Activated CD8-positive, alpha-beta memory T cell treated with anti-CD3 and anti-CD28 coated beads for 4 hours (primary cell): ENCODE results near the gene IGF1R.

Source experiments
- DNase-seq, 2 donors: peaks; one replicate each; pipeline ENCODE4 v3.0.0-alpha.2; 2020; ENCODE audit warnings: low read depth in 2 of 2

Gene IGF1R

DNA sequence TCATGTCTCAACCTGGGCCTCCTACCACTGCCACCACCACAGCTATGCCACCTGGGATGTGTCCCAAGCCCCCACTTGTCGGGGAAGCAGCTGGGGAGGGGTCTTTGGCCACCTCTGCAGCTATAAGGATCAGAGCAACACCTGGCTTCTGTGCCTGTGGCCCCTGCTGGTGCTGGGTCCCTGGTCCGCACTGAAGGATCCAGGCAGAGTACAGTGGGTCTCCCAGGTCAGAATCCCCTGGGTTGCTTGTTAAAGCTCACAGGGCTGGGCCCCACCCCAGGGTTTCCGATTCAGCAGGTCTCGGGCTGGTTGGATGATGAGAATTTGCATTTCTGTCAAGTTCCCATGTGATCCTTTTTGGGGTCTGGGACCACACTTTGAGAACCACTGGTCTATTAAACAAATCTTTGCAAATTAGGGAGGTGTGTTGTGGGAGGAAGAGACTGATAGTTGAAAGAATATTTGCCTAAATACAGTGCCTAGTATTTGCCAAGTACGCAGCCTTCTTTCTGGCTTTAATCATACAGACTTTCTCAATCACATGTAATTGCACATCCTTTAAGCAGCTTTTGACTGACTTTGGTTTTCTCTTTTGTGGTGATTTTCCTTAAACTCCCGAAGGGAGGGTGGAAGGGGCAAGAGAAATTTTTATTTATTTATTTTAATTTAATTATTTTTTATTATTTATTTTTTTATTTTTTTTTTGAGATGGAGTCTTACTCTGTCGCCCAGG is 127.3 kb downstream of the IGF1R start:
- DNase-seq = no peak

DNA sequence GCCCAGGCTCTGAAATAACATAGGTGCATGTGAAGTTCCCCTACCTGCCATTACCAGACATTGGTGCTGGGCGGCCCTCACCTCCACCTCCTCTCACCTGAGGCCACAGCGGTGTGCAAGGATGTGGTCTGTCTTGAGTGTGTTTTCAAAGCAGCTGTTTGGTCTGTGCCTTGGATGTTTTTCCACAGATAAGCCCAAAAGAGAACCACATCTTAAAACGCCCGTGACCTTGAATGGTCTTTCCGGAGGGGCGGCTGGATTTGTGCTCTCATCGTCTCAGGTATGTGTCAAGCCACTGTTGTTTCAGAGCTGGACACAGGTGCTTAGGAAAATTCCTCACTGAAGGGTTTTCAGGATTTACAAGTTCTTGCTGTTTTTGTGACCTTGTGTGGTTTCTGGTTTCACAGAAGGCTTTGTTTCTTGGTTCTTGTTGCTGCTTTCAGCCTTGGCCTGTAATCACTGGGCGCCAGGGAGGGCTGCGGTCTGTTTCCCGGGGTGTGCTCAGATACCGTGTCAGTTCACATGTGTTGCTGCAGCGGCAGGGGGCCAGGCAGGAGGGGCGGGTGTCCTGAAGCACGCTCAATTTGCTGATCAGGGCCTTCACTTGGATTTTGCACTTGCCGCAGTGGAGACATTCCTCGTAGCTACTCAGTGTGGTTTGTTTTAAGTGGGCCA is 128.4 kb downstream of the IGF1R start:
- no peak for DNase-seq

DNA sequence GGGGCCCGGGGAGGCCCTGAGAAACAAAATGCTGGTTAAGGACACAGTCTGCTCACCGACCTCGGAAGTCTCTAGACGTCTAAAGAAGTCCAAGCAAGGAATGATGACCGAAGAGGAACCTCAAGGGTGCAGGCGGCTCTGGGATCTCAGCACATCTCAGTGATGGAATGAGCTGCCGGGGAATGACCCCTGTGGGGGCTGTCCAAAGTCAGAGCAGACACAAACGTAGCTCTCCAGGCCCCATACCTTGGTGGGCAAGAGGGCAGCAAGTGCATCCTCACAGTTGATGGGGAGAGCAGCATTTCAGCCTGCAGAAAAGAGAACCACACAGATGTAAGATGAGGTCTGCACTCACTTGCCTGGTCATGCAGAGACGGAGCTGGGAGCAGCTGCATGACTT is 129.1 kb downstream of the IGF1R start:
- DNase-seq = no peak

DNA sequence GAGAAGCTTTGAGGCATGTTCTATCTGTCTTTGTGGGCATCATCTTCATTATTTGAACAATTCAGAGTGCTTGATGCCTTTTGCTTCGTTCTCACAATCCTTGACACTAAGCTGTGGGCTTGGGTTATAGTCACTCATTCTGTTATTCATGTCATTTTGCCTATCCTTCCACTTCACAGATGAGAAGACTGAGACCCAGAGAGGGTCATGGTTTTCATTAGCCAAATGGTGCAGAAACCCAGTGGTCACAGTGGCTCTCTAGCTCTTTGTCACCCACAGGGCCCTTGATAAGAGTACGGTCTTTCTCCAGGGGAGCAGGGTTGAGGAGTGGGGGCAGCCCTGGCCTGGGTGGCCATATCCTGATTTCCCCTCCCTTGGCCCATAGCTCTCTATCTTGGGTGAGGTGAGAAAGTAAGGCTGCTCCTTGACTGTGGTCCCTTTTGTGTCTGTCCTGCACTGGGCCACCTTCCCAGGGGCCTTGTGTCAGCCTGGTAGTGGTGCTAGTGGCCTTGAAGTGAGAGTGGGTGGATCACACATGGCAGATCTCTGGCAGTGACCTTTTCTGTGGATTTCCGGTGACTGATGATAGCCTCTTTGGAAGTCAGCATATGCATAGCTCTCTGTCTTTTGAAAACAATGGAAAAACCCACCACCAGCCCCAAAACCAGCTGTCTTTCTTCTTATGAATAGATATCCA is 130.1 kb downstream of the IGF1R start:
- DNase-seq = no peak

DNA sequence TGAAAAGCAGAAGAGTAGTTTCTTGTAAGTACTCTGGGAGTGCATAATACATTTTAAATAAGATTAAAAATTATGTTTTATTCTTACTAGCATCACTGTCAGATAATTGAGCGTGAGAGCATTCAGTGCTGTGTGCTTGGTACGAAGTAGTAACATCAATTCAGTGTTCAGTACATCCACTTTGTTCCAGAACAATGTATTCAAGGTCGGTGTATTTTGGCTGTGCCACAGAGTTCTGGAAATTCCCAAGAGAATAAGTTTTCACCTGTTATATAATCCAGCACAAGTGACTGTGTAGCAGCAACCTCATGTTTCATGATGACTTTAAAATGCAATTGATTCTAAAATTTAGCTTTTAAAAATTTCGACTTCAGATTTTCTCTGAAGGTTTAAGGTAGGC is 130.6 kb downstream of the IGF1R start:
- no peak for DNase-seq

DNA sequence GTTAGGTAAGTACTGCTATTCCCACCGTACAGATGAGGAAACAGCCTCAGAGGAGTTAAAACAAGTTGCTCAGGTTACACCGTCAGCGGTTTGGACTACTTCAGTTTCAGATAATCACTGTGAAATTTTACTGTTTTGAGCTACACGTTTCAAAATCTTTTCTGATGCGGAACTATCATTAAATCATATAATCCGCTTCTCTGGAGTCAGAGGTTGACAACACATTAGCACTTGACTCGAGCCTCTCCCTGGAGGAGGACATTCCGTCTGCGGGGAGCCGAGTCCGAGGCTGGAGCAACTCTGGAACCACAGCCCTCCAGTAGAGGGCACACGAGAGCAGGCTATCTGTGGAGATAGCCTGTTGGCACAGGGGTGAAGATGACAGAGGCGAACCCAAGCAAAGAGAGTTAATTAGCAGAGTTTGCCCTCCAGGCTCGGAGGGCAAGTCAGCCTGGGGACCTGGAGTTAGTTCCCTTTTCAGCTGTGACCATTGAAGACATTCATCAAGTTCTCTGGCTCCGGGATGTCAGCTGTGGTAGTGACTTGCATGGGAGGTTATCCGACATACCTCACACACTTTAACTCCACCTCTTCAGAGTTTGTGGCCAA is 131.2 kb downstream of the IGF1R start:
- peak; percentile 25 to 52 for DNase-seq

DNA sequence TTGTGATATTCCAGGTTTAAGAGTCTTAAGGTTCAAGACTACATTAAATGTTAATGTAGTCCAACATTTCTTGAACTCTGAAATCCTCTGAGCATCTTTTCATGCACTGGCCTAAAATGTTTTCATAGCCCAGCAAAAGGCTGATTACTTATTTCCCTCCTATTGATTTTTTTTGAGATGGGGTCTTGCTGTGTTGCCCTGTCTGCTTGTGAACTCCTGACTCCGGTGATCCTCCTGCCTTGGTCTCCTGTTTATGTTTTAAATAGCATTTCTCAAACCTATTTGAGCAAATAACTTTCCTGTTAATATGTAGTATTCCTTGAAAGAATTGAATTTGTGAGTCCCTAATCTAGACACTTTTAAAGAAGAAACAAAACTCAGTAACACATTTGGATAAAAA is 133.5 kb downstream of the IGF1R start:
- no peak for DNase-seq

DNA sequence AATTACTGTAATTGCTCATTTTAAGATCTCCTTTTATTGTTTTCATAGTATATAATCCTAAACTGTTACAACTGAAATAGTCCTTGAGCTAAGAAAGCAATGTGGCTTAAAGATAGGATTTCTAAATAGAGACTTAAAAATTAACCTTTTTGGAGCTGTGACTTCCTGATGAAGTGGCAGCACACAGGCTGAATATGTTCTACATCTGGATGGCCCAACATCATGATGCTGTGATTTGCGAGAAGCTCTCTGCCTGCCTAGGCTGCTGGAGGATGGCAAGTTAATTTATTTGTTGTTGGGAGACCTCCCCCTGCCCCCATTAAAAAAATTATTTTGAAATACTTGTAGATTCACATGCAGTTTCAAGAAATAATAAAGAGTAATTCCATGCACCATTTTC is 134.5 kb downstream of the IGF1R start:
- DNase-seq = no peak

DNA sequence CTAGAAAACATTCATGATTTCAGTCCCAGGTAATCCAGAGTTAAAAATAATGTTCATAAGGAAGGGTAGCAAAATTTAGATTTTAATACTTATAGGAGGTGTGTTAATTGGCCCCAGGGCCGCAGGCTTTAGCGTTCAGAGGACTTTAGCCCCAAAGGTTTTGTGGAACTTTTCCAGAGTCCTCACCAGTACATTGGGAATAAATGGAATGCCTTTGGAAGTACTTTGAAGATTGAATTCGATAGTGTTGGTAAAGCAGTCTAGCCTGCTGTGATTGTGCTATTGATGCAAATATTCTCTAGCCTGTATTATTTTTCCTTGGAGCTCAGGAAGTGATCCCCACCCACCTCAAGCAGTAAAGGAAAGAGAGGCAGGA is 137.1 kb downstream of the IGF1R start:
- no peak for DNase-seq

DNA sequence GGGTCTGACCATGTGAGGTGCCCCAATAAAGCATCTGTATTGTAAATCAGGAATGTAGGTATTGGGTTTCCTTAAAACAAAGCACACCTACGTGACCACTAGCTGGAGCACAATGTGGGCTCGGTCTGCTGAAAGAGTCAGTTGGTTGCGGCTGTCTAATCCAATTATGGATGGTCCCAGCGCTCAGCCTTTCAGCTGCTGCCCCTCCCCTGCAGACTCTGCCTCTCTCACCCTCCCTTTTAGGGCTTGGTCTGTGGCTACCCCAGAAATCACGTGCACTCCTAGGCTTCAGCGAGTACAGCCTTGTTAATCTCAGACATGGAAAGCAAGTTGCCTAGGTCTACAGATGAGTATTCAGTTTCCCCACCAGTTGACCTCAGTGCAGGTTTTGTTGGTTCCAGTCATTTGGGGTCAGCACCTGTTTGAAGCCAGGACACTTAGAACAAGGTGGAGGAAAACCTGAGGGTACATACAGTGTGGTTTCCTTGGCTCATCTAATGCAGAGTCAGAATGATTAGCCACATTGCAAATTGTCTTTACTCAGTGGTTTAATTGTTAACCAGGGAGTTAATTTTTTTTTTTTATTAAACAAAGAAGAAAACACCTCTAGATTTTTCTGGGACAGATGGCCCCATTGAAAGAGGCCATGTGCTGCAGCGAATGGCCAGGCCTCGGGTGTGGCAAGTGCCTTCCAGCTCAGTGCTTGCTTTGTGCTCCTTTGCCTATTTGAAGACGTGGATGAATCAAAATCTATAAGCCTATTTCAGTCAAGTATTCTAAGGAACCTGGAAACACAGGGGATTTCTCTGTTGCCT is 137.7 kb downstream of the IGF1R start:
- DNase-seq = no peak

DNA sequence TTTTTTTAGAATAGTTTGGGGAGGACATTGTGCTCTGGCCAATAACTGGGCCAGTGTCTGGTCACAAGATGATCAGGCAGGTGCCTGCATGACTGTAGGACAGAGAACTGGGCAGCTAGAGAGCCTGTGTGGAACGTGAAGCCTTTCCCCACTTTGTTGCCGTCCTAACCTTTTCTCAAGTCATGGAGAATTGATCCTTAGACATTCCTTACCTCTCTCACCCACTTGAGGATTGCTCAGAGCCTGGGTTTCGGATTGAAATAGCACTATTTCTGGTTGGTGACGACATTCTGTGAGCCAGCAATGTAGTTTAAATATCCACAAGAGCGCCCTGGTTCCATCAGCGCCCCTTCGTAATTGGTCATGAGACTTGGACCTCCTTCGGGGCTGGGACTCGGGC is 138.4 kb downstream of the IGF1R start:
- DNase-seq = no peak

DNA sequence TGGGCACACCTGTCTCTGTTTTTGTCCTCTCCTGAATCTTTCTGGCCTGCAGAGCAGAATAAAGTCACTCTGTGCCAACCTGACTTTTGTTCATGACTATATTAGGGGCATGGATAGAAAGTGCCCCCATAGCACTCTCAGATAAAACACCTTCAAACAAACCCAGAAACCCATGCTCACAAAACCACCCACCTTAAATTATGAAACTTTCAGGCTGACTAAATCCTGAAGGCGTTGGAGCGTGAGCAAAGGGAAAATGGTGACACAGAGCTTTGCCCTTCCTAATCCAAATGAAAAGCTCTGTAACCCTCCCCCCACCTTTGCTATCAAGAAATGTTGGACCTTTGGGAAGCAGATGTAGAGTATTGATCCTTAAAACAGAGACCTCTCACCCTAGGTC is 138.9 kb downstream of the IGF1R start:
- no peak for DNase-seq

DNA sequence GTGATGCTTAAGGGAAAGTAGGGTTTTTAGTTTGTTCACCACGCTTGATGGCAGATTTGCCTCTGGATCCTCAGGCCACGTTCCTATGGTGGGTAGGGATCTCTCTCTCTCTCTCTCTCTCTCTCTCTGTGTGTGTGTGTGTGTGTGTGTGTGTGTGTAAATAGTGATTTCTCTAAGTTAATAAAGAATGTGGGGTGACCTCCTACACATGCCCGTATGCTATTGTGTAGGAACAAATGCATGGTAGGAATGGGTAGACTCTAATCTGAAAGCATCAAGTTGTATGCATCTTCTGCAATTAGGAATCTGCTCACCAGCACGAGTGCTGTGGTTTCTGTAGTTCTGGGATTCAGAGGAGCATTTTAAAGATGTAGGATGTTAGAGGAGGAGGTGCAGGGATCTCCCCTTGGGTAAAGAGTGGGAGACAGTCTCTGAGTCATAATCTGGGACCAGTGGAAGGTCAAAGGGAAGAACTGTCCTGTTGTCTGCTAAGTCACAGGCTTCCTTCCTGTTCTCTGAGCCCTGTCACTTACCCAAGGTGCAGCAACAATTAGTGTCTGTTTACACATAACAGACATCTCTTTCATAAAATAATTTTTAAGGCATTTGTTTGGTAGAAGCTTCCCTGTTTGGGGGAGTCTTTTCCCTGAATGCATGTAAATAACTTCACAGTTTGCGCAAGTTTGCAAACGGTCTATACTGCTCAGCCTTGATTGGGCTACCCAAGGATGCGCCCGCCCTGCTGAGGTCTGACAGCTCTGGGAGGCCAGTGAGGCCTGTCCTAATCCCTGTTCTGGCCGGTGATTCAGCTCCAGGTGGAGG is 139.8 kb downstream of the IGF1R start:
- no peak for DNase-seq

DNA sequence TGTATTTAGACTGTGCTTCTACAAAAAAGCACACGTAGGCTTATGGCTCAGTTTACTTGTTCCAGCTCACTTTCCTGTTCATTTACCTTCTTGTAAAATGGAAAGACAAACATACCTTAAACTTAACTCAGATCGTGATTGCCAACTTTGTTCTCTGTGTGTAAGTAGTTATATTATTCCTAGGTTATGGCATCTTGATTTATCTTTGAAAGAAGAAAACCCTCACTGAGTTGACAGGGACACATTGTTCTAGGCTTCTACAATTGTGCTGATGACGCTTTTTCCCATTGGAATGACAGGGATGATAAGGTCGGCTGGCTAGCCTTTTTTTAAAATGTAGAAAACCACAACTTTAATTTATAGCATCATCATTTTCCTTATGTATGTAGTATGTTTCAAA is 140.7 kb downstream of the IGF1R start:
- no peak for DNase-seq

DNA sequence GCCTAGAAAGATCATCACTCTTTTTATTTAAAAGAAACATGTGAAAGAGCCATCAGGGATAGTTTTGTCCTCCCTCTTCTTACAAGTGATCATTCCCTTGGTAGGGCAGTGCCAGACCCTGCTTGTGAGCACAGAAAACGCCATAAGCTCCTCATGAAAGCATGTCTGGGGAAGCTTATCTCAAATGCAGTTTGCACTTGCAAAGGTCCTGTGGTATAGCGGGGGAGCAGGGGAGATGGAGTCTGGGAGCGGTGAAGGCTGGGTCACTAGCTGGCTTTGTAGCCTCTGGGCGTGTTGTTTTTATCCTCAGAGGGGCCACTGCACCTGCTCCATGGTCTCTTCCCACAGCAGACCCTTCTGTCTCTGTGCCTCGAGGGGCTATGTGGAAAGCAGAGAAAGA is 141.9 kb downstream of the IGF1R start:
- no peak for DNase-seq

DNA sequence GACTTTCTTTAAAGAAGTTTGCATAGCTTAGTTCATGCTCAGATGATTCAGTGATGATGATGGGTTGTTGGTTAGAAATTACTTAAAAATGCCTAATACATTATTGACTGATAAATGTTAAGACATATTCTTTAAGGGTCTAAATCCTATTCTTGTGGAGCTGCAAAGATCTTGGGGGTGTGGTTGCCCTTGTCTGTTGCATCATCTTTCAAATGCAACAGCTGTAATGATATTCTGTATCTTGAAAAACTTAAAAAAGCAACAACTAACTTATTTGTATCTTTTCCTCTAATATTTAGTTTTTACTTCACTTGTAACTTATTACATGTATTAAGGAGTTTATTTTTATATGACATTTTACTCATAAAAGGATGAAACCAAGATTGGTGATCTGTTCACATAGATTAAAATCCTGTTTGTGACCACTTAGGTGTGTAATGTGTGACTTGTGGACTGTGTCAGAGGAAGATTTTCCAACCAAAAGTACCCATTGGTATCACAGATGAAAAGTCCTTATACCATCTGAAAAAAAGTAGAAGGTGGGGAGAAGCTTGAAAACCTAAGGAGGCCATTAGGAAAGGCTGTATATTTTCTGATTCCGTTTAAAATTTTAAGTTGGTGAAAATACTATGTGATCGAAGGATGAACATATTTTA is 142.8 kb downstream of the IGF1R start:
- no peak for DNase-seq

DNA sequence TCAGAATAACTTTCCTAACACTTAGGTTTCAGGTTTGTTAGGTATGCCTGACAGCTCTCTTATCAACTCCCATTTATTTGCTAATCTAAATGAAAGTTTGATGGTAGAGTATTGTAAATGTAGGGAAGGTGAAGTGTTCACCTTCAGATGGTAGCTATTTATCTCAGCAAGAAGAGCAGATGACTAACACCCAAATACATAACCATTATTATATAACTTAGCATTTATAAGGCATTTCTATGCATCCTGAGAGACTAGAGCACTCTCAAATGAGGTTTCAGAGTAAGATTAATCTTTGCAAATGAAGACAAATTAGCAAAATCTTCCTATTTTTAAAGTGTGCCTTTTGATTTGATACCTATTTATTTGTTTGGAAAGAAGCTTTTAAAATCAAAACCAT is 143.8 kb downstream of the IGF1R start:
- no peak for DNase-seq

DNA sequence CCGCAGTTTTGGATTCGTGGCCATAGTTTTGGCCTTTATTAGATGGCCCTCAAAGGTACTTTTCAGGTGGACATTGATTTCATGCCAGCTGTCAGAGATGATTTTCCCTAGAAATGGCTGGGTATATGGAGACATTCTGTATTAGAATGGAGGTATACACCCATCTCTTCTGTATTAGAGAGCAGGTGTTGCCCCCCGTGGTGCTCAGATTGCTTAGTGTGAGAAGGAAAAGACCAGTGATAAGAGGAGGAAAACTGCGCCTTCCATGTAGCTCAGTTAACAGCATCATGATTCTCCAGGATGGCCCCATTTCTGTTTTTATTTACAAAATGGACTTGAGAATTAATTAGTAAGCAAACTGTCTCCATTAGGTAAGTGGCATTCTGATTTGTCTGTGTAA is 145.9 kb downstream of the IGF1R start:
- DNase-seq = no peak

DNA sequence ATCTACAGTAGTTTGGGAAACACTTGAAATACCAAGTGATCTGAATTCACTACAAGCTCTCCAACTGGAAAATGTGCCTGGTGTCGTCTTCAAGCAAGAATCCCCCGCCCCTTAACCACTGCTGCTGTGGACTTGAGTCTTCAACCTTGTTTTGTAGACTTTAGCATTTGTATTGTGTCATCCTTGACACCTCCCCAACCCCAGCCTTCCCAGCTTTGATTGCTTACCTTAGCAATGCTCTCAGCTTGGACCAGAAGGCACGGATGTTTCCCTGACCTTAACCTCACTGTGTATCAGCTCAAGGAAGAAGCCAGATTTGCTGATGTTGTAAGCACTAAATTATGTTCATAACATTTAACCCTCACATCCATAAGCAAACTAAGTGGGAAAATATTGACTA is 146.4 kb downstream of the IGF1R start:
- no peak for DNase-seq

DNA sequence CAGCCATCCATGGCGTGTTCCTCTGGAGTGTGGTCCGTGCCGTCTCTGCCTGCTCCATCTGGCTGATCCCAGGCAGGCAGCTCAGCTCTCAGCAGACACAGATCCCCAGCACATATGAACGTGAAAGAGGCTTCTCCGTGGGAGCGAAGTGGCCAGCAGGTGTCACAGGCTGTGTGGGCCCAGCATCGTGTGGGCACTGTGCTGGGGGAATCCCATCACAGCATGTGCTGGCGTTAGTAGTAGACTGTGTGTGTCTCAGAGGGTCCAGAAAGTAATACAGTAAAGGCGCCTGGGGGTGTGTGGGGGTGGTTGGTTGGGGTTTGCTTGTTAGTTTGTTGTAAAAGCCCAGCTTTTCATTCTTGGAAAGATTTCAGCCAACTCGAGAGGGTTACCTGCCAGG is 147.6 kb downstream of the IGF1R start:
- no peak for DNase-seq
